Neuronal stem cell (in vitro differentiated cells): ENCODE data around the gene CFAP53.

ENCODE experiments used
- DNase-seq: peaks from one replicate; pipeline ENCODE4 v3.0.0-alpha.2; 2013; ENCODE audit warnings: low spot score
- H2AFZ ChIP-seq: one replicate; pipeline ENCODE4 v1.6.1; 2013; ENCODE audit warnings: mild to moderate bottlenecking, low read length, inconsistent platforms
- H2AK5ac ChIP-seq: 2 replicates; pipeline ENCODE4 v1.6.1; 2013; ENCODE audit warnings: low read depth, mild to moderate bottlenecking, inconsistent platforms, low read length, moderate library complexity, mixed read lengths
- H2BK120ac ChIP-seq: 2 replicates; pipeline ENCODE4 v1.6.1; 2013; ENCODE audit warnings: low read depth, mild to moderate bottlenecking, inconsistent platforms, low read length, moderate library complexity, mixed read lengths
- H2BK12ac ChIP-seq: one replicate; pipeline ENCODE4 v1.6.1; 2013; ENCODE audit warnings: low read length, inconsistent platforms
- H2BK15ac ChIP-seq: 2 replicates; pipeline ENCODE4 v1.6.1; 2013; ENCODE audit warnings: mild to moderate bottlenecking, low read length, inconsistent platforms, mixed read lengths
- H2BK5ac ChIP-seq: one replicate; pipeline ENCODE4 v1.6.1; 2013; ENCODE audit warnings: inconsistent platforms, mild to moderate bottlenecking, low read length, moderate library complexity
- H3K14ac ChIP-seq: one replicate; pipeline ENCODE4 v1.6.1; 2013; ENCODE audit warnings: low read length, inconsistent platforms
- H3K18ac ChIP-seq: 2 replicates; pipeline ENCODE4 v1.6.1; 2013; ENCODE audit warnings: low read length, inconsistent platforms
- H3K23ac ChIP-seq: 2 replicates; pipeline ENCODE4 v1.6.1; 2013; ENCODE audit warnings: low read depth, mild to moderate bottlenecking, mixed read lengths, low read length, inconsistent platforms; ENCODE audit not compliant: poor library complexity
- H3K27ac ChIP-seq: replicated peaks from 3 replicates; pipeline ENCODE4 v1.5.1; 2013; ENCODE audit warnings: low read length, inconsistent platforms
- H3K27me3 ChIP-seq, 3 experiments: 2 replicates each; pipeline ENCODE4 v1.6.1; 2013; ENCODE audit warnings: low read length in 3 of 3, mild to moderate bottlenecking in 2 of 3, inconsistent platforms in 1 of 3, low read depth in 1 of 3, mixed read lengths in 1 of 3, moderate library complexity in 1 of 3; ENCODE audit not compliant: control insufficient read depth in 3 of 3, insufficient read depth in 3 of 3
- H3K36me3 ChIP-seq, 2 donors: replicated peaks in 1 of 2; 2 replicates each; pipeline ENCODE4 v1.6.1; 2013; ENCODE audit warnings: low read length in 2 of 2; ENCODE audit not compliant: control insufficient read depth in 2 of 2, insufficient read depth in 2 of 2
- H3K4ac ChIP-seq: 2 replicates; pipeline ENCODE4 v1.6.1; 2013; ENCODE audit warnings: inconsistent platforms, mild to moderate bottlenecking, low read length, moderate library complexity
- H3K4me1 ChIP-seq, 2 donors: 1 replicate in 1 of 2; 2 replicates in 1 of 2; pipeline ENCODE4 v1.6.1; 2013; ENCODE audit warnings: low read length in 2 of 2, low read depth in 1 of 2; ENCODE audit not compliant: control insufficient read depth in 2 of 2, insufficient read depth in 1 of 2
- H3K4me2 ChIP-seq: one replicate; pipeline ENCODE4 v1.6.1; 2013; ENCODE audit warnings: mild to moderate bottlenecking, low read length, inconsistent platforms; ENCODE audit not compliant: insufficient read depth, poor library complexity, severe bottlenecking
- H3K4me3 ChIP-seq, 2 donors: 2 replicates each; pipeline ENCODE4 v1.5.1; 2013; ENCODE audit warnings: low read length in 2 of 2, mild to moderate bottlenecking in 2 of 2, inconsistent platforms in 1 of 2, moderate library complexity in 1 of 2
- H3K79me1 ChIP-seq: one replicate; pipeline ENCODE4 v1.6.1; 2013; ENCODE audit warnings: low read depth, mild to moderate bottlenecking, inconsistent platforms, low read length, moderate library complexity
- H3K9ac ChIP-seq: one replicate; pipeline ENCODE4 v1.6.1; 2013; ENCODE audit warnings: mild to moderate bottlenecking, low read depth, low read length, inconsistent platforms; ENCODE audit not compliant: poor library complexity
- H3K9me3 ChIP-seq, 2 donors: replicated peaks in 1 of 2; 2 replicates each; pipeline versions ENCODE3 to v1.6.1; 2013; ENCODE audit warnings: low read length in 2 of 2, mild to moderate bottlenecking in 2 of 2, inconsistent platforms in 1 of 2, low read depth in 1 of 2, mixed read lengths in 1 of 2, moderate library complexity in 1 of 2; ENCODE audit not compliant: control insufficient read depth in 2 of 2, insufficient read depth in 1 of 2
- H4K8ac ChIP-seq: one replicate; pipeline ENCODE4 v1.6.1; 2013; ENCODE audit warnings: low read depth, mild to moderate bottlenecking, inconsistent platforms, low read length, moderate library complexity
- H4K91ac ChIP-seq: one replicate; pipeline ENCODE4 v1.6.1; 2013; ENCODE audit warnings: low read length, low read depth, mild to moderate bottlenecking, inconsistent platforms; ENCODE audit not compliant: poor library complexity
- WGBS, 2 donors: extraction: QIAGEN DNeasy Blood & Tissue Kit; methylation state at CpG; one replicate each; pipeline ENCODE4 v1.1.7; 2013; ENCODE audit warnings: missing lambda C conversion rate in 2 of 2, mixed read lengths in 1 of 2; ENCODE audit not compliant: insufficient read length in 2 of 2, insufficient replicate concordance in 1 of 2; ENCODE audit errors: extremely low coverage in 2 of 2; 5-methylcytosine and 5-hydroxymethylcytosine counted together

The CFAP53 gene

GRCh38 chr18:50196261-50196660, 70.0 kb downstream of the CFAP53 start:
- no CpG with 5 or more reads among the region's 3 CpGs for WGBS, 2 donors
- Histone ChIP-seq H3K27ac (no peak overlapping the region), H3K27me3 (peaks cover 17 to 84% (median 44%) of the 10 kb centered on the region in 3 experiments), H2BK5ac (no peak overlapping the region), H3K23ac (no peak overlapping the region), H3K4ac (no peak overlapping the region), H3K9me3 (peaks cover 3% of the 10 kb centered on the region in 2 donors), H3K9ac (no peak overlapping the region), H2AFZ (no peak overlapping the region), H3K14ac (no peak overlapping the region), H2BK120ac (no peak overlapping the region), H2BK15ac (no peak overlapping the region), H4K8ac (no peak overlapping the region), H3K18ac (no peak overlapping the region), H3K4me1 (peaks cover 0 to 12% of the 10 kb centered on the region in 2 donors), H3K79me1 (no peaks in the 10 kb centered on the region), H3K4me3 (no peak overlapping the region), H3K4me2 (no peak overlapping the region), H4K91ac (no peak overlapping the region), H2BK12ac (no peak overlapping the region), H2AK5ac (no peak overlapping the region), H3K36me3 (no peaks in the 10 kb centered on the region)
- DNase-seq, result no peak

DNA sequence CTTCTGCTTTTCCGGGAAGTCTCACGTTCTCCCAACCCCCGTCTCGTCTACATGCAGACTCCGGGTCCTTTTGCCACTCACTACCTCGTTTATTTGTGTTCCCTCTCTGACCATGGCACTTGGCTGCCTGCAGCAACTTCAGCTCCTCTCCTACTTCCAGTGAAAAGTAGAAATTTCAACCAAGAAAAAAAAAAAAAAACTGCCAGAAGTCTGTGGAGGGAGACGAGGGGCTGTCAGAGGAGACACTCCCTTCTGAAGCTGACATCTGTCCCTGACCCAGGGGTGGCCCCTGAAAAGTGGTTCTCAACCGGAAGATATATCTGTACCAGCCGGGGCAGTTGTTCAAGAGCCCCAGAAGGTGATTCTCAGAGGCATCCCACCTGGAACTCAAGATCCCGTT, 70.6 kb downstream of the CFAP53 start:
- no peak overlapping the region for H3K9ac ChIP-seq
- H3K27me3 ChIP-seq, result peaks cover 17 to 90% (median 44%) of the 10 kb centered on the region in 3 experiments
- no peaks in the 10 kb centered on the region for H3K79me1 ChIP-seq
- DNase-seq, result no peak
- no peak overlapping the region for H3K27ac ChIP-seq
- no peak overlapping the region for H2AK5ac ChIP-seq
- no peak overlapping the region for H2AFZ ChIP-seq
- no peak overlapping the region for H3K23ac ChIP-seq
- H3K4ac ChIP-seq, result no peak overlapping the region
- no peak overlapping the region for H3K4me2 ChIP-seq
- no peak overlapping the region for H2BK12ac ChIP-seq
- peaks cover 0 to 12% of the 10 kb centered on the region in 2 donors for H3K4me1 ChIP-seq
- H3K36me3 ChIP-seq, result no peaks in the 10 kb centered on the region
- H4K8ac ChIP-seq, result no peak overlapping the region
- H2BK120ac ChIP-seq, result no peak overlapping the region
- no peak overlapping the region for H2BK5ac ChIP-seq
- no peak overlapping the region for H2BK15ac ChIP-seq
- no CpG with 5 or more reads among the region's 10 CpGs for WGBS, 2 donors
- H4K91ac ChIP-seq, result no peak overlapping the region
- peaks cover 0 to 3% of the 10 kb centered on the region in 2 donors for H3K9me3 ChIP-seq
- H3K18ac ChIP-seq, result no peak overlapping the region
- no peak overlapping the region for H3K4me3 ChIP-seq
- no peak overlapping the region for H3K14ac ChIP-seq

DNA sequence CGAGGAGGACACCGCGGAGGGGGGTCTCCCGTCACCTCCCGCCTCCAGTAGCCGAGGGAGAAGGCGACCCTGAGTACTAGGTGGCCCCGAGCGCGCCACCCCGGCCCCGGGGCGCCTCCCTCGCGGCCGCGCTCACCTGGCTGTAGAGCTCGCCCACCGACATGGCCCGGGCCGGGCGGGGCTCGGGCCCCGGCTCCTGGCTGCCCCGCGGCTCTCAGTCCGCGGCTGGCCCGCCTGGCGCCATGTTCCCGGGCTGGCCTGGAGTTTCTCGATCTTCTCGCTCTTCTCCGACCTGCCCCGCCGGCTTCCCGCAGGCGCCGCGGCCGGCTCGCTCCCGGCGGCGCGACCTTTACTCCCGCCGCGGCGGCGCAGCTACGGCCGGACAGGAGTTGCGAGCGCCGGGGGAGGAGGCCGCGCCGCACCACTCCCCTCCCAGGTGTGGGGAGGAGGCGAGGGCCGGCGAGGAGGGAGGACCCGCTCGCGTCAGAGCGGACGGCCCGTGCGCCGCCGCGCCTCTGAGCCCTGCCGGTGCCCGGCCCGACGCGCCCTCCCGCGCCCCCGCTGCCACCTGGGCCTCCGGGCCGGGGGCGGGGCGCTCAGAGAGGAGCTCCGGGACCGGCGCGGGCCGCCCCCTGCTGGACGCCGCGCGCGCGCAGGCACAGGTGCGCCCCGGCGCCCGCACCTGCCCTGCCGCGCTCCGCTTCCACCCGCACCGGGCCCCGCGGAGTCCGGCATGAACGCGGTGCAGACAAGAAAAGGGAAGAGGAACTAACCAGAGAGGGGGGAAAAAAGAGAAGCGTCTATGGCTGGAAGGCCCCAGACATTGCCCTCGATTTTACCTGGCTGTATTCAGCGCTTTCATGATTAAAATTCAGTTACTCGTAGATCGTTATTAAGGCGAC, 71.4 kb downstream of the CFAP53 start, which contains the start of gene MYO5B:
Gene MYO5B, minus strand, starts transcription at position 517 of the 902 bp plus-strand sequence. Its CDS starts 354 bp downstream, at position 163.
- Histone ChIP-seq H3K27me3 (peaks cover 17 to 89% (median 44%) of the 10 kb centered on the region in 3 experiments), H3K23ac (peak within 1 kb of the TSS; percentile 12), H2BK5ac (no peak within 1 kb of the TSS), H2BK15ac (peak within 1 kb of the TSS; percentile 31), H2BK12ac (no peak within 1 kb of the TSS), H3K9me3 (peaks cover 0 to 3% of the 10 kb centered on the region in 2 donors), H4K91ac (no peak within 1 kb of the TSS), H3K79me1 (no peaks in the 10 kb centered on the region), H3K14ac (peak within 1 kb of the TSS; percentile 90), H3K9ac (peak within 1 kb of the TSS; percentile 15), H3K4me3 (peak within 1 kb of the TSS; percentile 39 to 88), H2AK5ac (no peak within 1 kb of the TSS), H3K27ac (no peak within 1 kb of the TSS), H3K36me3 (no peaks in the 10 kb centered on the region), H3K18ac (peak within 1 kb of the TSS; percentile 54), H3K4me1 (peaks cover 0 to 12% of the 10 kb centered on the region in 2 donors), H3K4ac (no peak within 1 kb of the TSS), H2AFZ (peak within 1 kb of the TSS; percentile 90), H2BK120ac (no peak within 1 kb of the TSS), H4K8ac (no peak within 1 kb of the TSS), H3K4me2 (peak within 1 kb of the TSS; percentile 93)
- no CpG with 5 or more reads among the region's 115 CpGs for WGBS, 2 donors
- peak; percentile 58 for DNase-seq
